ENCODE data around the gene ACKR2. TPM values are rescaled to one million over a fixed set of nuclear protein-coding genes. Genes with fewer than 3 reads are reported as not detected.

Gene ACKR2
- total RNA-seq, 4 donors from 2014 or later, result 5.6 to 15.3 (median 10.7) TPM

- intact Hi-C loops (cut with DNase I), result no loop called here
- Histone ChIP-seq H3K36me3 (no peaks in the 10 kb centered on the region), H3K27ac (no peak overlapping the region), H3K9me3 (no peaks in the 10 kb centered on the region), H3K27me3 (no peaks in the 10 kb centered on the region), H3K4me1 (no peaks in the 10 kb centered on the region), H3K4me3 (replicated peaks in 1 of 3) (no peak overlapping the region)
- WGBS, 2 donors, result 37 to 46% methylated on average over 5 of the region's 5 CpGs
- DNase-seq, result no peak
- TF ChIP-seq CTCF (IDR thresholded peaks at IDR 0.05) (no peak), POLR2A (IDR thresholded peaks at IDR 0.05) (no peak)
Measured at GRCh38 chr3:42871592-42872196, 62.4 kb downstream of the ACKR2 start.

- Histone ChIP-seq H3K9me3 (no peaks in the 10 kb centered on the region), H3K27ac (no peak overlapping the region), H3K27me3 (no peaks in the 10 kb centered on the region), H3K4me3 (replicated peaks in 1 of 3) (no peak overlapping the region), H3K4me1 (no peaks in the 10 kb centered on the region), H3K36me3 (no peaks in the 10 kb centered on the region)
- no peak for DNase-seq
- WGBS, 2 donors, result 83 to 90% methylated on average over 1 of the region's 1 CpG
- TF ChIP-seq CTCF (IDR thresholded peaks at IDR 0.05), result no peak
- no peak for TF ChIP-seq POLR2A (IDR thresholded peaks at IDR 0.05)
- intact Hi-C loops (cut with DNase I), result no loop called here
Measured at GRCh38 chr3:42872718-42873117, 63.5 kb downstream of the ACKR2 start.

GRCh38 chr3:42873221-42873982, 64.2 kb downstream of the ACKR2 start:
- Histone ChIP-seq H3K27ac (no peak overlapping the region), H3K4me1 (no peaks in the 10 kb centered on the region), H3K27me3 (no peaks in the 10 kb centered on the region), H3K4me3 (replicated peaks in 1 of 3) (no peak overlapping the region), H3K36me3 (no peaks in the 10 kb centered on the region), H3K9me3 (no peaks in the 10 kb centered on the region)
- intact Hi-C loops (cut with DNase I), result no loop called here
- DNase-seq, result no peak
- no peak for TF ChIP-seq POLR2A (IDR thresholded peaks at IDR 0.05)
- TF ChIP-seq CTCF (IDR thresholded peaks at IDR 0.05), result no peak
- 69 to 72% methylated on average over 9 of the region's 9 CpGs for WGBS, 2 donors

- Histone ChIP-seq H3K36me3 (no peaks in the 10 kb centered on the region), H3K4me1 (no peaks in the 10 kb centered on the region), H3K27ac (no peak overlapping the region), H3K4me3 (replicated peaks in 1 of 3) (no peak overlapping the region), H3K9me3 (no peaks in the 10 kb centered on the region), H3K27me3 (no peaks in the 10 kb centered on the region)
- TF ChIP-seq CTCF (IDR thresholded peaks at IDR 0.05) (no peak), POLR2A (IDR thresholded peaks at IDR 0.05) (no peak)
- no peak for DNase-seq
- intact Hi-C loops (cut with DNase I), result no loop called here
- WGBS, 2 donors, result 85 to 96% methylated on average over 5 to 10 of the region's 10 CpGs
Measured at GRCh38 chr3:42874749-42875148, 65.5 kb downstream of the ACKR2 start.

All from thyroid gland (tissue), 4 donors.